Epithelial cell of proximal tubule (primary cell): ENCODE measurements around the gene SNAI3. TPM values are rescaled to one million over a fixed set of nuclear protein-coding genes. Genes with fewer than 3 reads are reported as not detected.
A peak's percentile ranks its signal among the peaks of the same experiment; 100 is the strongest.

Experiments
- DNase-seq: peaks from one replicate; pipeline ENCODE4 v3.0.0-alpha.2; 2011; ENCODE audit warnings: low read depth
- H3K4me3 ChIP-seq: 2 replicates; pipeline ENCODE4 v1.5.1; 2011; ENCODE audit warnings: low read depth, mild to moderate bottlenecking, low read length
- CTCF ChIP-seq: conservative IDR thresholded peaks from 2 replicates; pipeline ENCODE4 v1.5.1; 2012; ENCODE audit warnings: low read depth, mild to moderate bottlenecking, low read length
- total RNA-seq: library from RNA; depleted of rRNA; stranded (reverse); fragments of >200 nt; gene quantifications from 2 replicates; pipeline ENCODE4 v1.2.3, GENCODE V29; 2015

SNAI3 gene
- total RNA-seq, 1 donor from 2014 or later = 0.23 TPM

GRCh38 chr16:88690341-88691128 is 4.2 kb upstream of the SNAI3 start:
- no peak for DNase-seq
- no peak for TF ChIP-seq CTCF
- no peak overlapping the region for H3K4me3 ChIP-seq

GRCh38 chr16:88688013-88688778 is 1.9 kb upstream of the SNAI3 start:
- H3K4me3 ChIP-seq = no peak overlapping the region
- no peak for DNase-seq

GRCh38 chr16:88687676-88688012 is 1.3 kb upstream of the SNAI3 start:
- DNase-seq = no peak
- no peak overlapping the region for H3K4me3 ChIP-seq
- TF ChIP-seq CTCF = no peak

More at GRCh38 chr16:88688013-88688778, 1.9 kb upstream of the SNAI3 start:
- no peak for TF ChIP-seq CTCF

- TF ChIP-seq CTCF = no peak
- no peak for DNase-seq
- no peak overlapping the region for H3K4me3 ChIP-seq
Observed at GRCh38 chr16:88687254-88687576, 908 bp upstream of the SNAI3 start.

GRCh38 chr16:88686062-88686438 is 257 bp downstream of the SNAI3 start:
- TF ChIP-seq CTCF = no peak
- H3K4me3 ChIP-seq = peak overlapping the region; percentile 59
- DNase-seq = no peak

GRCh38 chr16:88685156-88686061 is 898 bp downstream of the SNAI3 start:
- peak; percentile 72 for TF ChIP-seq CTCF
- H3K4me3 ChIP-seq = peak overlapping the region; percentile 59
- no peak for DNase-seq
